Heart right ventricle (tissue), 16 donors: ENCODE results near the gene RASAL2. TPM values are rescaled to one million over a fixed set of nuclear protein-coding genes. Genes with fewer than 3 reads are reported as not detected.
"Not testable (repeated sequence)": the region's sequence is repeated elsewhere in the genome, so short reads cannot be mapped to it uniquely, and the experiment has no call there.

ENCODE experiments used
- ATAC-seq, 8 donors: fragments of 200-7000 bp; cut with Tn5 transposase; one replicate each; pipeline ENCODE4 v1.9.1; 2020; ENCODE audit warnings: mild to moderate bottlenecking in 8 of 8, moderate library complexity in 8 of 8, moderate number of reproducible peaks in 1 of 8
- DNase-seq, 2 donors: peaks; one replicate each; pipeline ENCODE4 v3.0.0-alpha.2; 2020
- H3K27ac ChIP-seq, 10 donors: fragments of 200-600 bp; sonication (generic) in 2 of 10; one replicate each; pipeline versions ENCODE4 v1.5.0 to v1.8.0; 2020 to 2022; ENCODE audit warnings: mild to moderate bottlenecking in 3 of 10
- H3K27me3 ChIP-seq, 7 donors: fragments of 200-600 bp; one replicate each; pipeline ENCODE4 v1.8.0; 2021 to 2022; ENCODE audit warnings: mild to moderate bottlenecking in 2 of 7
- H3K36me3 ChIP-seq, 9 donors: fragments of 200-600 bp; sonication (generic) in 1 of 9; one replicate each; pipeline versions ENCODE4 v1.5.0 to v1.8.0; 2020 to 2022; ENCODE audit warnings: mild to moderate bottlenecking in 2 of 9
- H3K4me1 ChIP-seq, 9 donors: fragments of 200-600 bp; sonication (generic) in 1 of 9; one replicate each; pipeline versions ENCODE4 v1.5.0 to v1.8.0; 2020 to 2022; ENCODE audit warnings: mild to moderate bottlenecking in 4 of 9
- H3K4me3 ChIP-seq, 10 donors: fragments of 200-600 bp; sonication (generic) in 2 of 10; one replicate each; pipeline versions ENCODE4 v1.5.0 to v1.8.0; 2020 to 2022; ENCODE audit warnings: mild to moderate bottlenecking in 7 of 10, moderate library complexity in 2 of 10
- H3K9me3 ChIP-seq, 11 donors: fragments of 200-600 bp in 10 of 11; sonication (generic) in 2 of 11; one replicate each; pipeline versions ENCODE4 v1.5.0 to v1.8.0; 2013 to 2022; ENCODE audit warnings: mild to moderate bottlenecking in 2 of 11, control low read depth in 1 of 11, moderate library complexity in 1 of 11
- WGBS, 2 donors: extraction: QIAGEN DNeasy Blood & Tissue Kit; methylation state at CpG; one replicate each; pipeline ENCODE4 v1.1.7; 2013; ENCODE audit warnings: inconsistent platforms in 1 of 2; 5-methylcytosine and 5-hydroxymethylcytosine counted together
- intact Hi-C, 10 donors: fragments of 100-400 bp; cut with DNase I; formaldehyde crosslinking; loops; one replicate each; pipeline versions ENCODE4 v1.11.1 to v1.14.2; 2022
- polyA plus RNA-seq, 2 donors: library from polyadenylated mRNA; stranded (reverse); fragments of 200-250 nt; gene quantifications; one replicate each; pipeline ENCODE4 v1.2.3, GENCODE V29; 2013
- total RNA-seq, 10 donors: library from RNA; stranded (reverse); fragmentation: NEBNext Ultra II Directional in 3 of 10; extraction: Animal tissue kit (Norgen Biotek cat#: 25700) in 3 of 10; gene quantifications; one replicate each; pipeline versions ENCODE4 v1.2.1 to v1.2.4, GENCODE V29; 2021 to 2023
- TF ChIP-seq, protein P1 (sequence below), 9 donors: fragments of 200-600 bp; sonication (generic) in 2 of 9; IDR thresholded peaks; one replicate each; pipeline versions ENCODE4 v1.5.0 to v1.8.0; 2021 to 2022; ENCODE audit warnings: antibody characterized with exemption in 9 of 9, mild to moderate bottlenecking in 5 of 9, moderate library complexity in 1 of 9
- donor health status: Arrhythmogenic right ventricular cardiomyopathy.
- donor health status: ischemic (EF 13 %, LVEDD 7.1; RV severe dilation, severe dysfunction).
- donor health status: healthy with polysubstance abuse.
- donor health status: DM: no; HTN: yes; CAD: no.
- donor health status: DM: no; HTN: no; CAD: no.
- donor health status: ischemic (EF 25% LVEDD 6.9; RV normal size, moderate dysfunction).
- donor health status: ischemic (EF 25% LVEDD 5.7; RV mildly dilated, moderate dysfunction).
- donor health status: healthy.
- donor health status: DM: yes; HTN: yes; CAD: no.
- donor health status: Ischemic cardiomyopathy.
- donor health status: ischemic (EF 35%, LVEDD 5.7; RV mildly dilated, moderate dysfunction).
- donor health status: nonischemic (EF 11% LVEDD 7.7; RV severe dilation, severe dysfunction).
- donor health status: DM: yes; HTN: yes; CAD: no.
- donor health status: PGD.
- donor health status: ischemic (EF 29% LVEDD 5.4; RV normal size, mild dysfunction).
- donor health status: nonischemic (EF 23%, LVEDD 6.1; RV moderate dilation, normal function).

RASAL2 gene
- total and polyA plus RNA-seq, 12 donors = 3.5 to 59.8 (median 36.2) TPM

GRCh38 chr1:178120088-178120487, 26.2 kb downstream of the RASAL2 start:
- intact Hi-C loops = no loop called here
- ATAC-seq = no peak
- 96 to 97% methylated on average over 4 of the region's 4 CpGs for WGBS, 2 donors

DNA sequence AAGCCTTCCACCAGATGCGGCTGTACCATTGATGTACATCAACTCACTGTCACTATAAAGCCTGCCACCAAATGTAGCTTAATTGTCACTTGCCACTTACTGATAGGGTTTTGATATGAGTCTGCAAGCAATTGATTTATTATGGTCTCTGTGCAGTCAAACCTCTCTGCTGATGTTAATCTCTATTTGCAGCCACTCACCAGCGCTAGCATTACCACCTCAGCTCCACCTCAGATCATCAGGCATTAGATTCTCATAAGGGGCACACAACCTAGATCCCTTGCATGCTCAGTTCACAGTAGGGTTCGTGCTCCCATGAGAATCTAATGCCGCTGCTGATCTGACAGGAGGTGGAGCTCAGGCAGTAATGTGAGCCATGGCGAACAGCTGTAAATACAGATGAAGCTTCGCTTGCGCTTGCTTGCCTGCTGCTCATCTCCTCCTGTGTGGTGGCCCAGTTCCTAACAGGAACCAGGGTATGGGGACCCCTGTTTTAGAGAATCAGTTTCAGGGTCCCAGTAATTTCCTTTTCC, 26.7 kb downstream of the RASAL2 start:
- H3K27me3 ChIP-seq, intact Hi-C loops, DNase-seq, H3K9me3 ChIP-seq, H3K27ac ChIP-seq, H3K36me3 ChIP-seq, H3K4me3 ChIP-seq: not testable (repeated sequence)
- WGBS, 2 donors = 96% methylated on average over 7 of the region's 7 CpGs
- peak in 1 of 8 donors; percentile 34 for ATAC-seq
- H3K4me1 ChIP-seq = peaks cover 0 to 46% (median 24%) of the 10 kb centered on the region in 9 donors

More at GRCh38 chr1:178120088-178120487, 26.2 kb downstream of the RASAL2 start:
- Histone ChIP-seq H3K4me1 (peaks cover 0 to 41% (median 19%) of the 10 kb centered on the region in 9 donors), H3K9me3 (no peaks in the 10 kb centered on the region), H3K36me3 (peaks cover 0 to 6% (median 0%) of the 10 kb centered on the region in 9 donors), H3K4me3 (no peak overlapping the region), H3K27ac (no peak overlapping the region), H3K27me3 (no peaks in the 10 kb centered on the region)
- TF ChIP-seq, protein P1, sequence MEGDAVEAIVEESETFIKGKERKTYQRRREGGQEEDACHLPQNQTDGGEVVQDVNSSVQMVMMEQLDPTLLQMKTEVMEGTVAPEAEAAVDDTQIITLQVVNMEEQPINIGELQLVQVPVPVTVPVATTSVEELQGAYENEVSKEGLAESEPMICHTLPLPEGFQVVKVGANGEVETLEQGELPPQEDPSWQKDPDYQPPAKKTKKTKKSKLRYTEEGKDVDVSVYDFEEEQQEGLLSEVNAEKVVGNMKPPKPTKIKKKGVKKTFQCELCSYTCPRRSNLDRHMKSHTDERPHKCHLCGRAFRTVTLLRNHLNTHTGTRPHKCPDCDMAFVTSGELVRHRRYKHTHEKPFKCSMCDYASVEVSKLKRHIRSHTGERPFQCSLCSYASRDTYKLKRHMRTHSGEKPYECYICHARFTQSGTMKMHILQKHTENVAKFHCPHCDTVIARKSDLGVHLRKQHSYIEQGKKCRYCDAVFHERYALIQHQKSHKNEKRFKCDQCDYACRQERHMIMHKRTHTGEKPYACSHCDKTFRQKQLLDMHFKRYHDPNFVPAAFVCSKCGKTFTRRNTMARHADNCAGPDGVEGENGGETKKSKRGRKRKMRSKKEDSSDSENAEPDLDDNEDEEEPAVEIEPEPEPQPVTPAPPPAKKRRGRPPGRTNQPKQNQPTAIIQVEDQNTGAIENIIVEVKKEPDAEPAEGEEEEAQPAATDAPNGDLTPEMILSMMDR (IDR thresholded peaks at IDR 0.05) = no peak
- DNase-seq = no peak

DNA sequence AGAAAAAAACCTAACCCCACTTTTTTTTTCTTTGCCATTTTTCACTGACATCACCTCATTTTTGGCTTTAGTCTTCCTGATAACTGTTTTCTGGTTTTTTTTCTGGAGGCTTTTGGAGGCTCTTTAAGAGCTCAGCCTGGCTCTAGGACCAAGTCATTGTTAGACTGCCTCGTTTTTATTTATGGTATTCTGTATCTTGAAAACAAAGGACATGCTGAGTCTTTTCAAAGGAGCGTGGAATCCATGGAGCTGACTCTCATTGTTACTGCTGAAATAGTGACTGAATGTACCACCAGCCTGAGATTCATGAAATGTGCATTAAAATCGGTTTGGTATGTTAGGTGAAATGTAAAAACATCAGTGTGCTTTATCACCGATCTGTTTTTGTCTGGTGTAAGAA, 28.0 kb downstream of the RASAL2 start:
- peaks cover 0 to 58% (median 37%) of the 10 kb centered on the region in 9 donors for H3K4me1 ChIP-seq
- peaks cover 0 to 6% (median 0%) of the 10 kb centered on the region in 9 donors for H3K36me3 ChIP-seq
- intact Hi-C loops = no loop called here
- no peaks in the 10 kb centered on the region for H3K9me3 ChIP-seq
- no peak overlapping the region for H3K4me3 ChIP-seq
- TF ChIP-seq, protein P1 (IDR thresholded peaks at IDR 0.05) = no peak
- ATAC-seq = peak in 2 of 8 donors; percentile 40 to 62
- no peaks in the 10 kb centered on the region for H3K27me3 ChIP-seq
- WGBS, 2 donors = 57 to 58% methylated on average over 4 of the region's 4 CpGs
- H3K27ac ChIP-seq = peak overlapping the region in 1 of 10 donors; percentile 9
- no peak for DNase-seq

DNA sequence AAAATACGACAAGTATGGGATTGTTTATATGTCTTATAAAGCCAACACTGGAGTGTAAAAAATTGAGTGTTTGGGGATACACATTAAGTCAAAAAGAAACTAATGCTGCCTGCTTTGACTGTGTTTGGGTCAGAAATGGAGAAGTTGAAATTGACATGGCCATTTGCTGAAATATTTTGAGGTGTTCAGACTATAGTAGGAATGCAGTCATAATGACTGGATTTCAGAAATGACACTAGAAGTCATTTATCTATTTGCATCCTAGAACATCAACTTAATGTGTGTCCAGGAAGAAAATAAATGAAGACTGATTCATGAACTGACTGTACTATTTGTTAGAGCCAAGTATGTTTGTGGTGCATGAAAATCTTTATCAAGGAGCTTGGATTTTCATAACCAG, 28.4 kb downstream of the RASAL2 start:
- Histone ChIP-seq H3K36me3 (peaks cover 0 to 6% (median 0%) of the 10 kb centered on the region in 9 donors), H3K27ac (peak overlapping the region in 1 of 10 donors; percentile 9), H3K4me1 (peaks cover 0 to 62% (median 41%) of the 10 kb centered on the region in 9 donors), H3K9me3 (no peaks in the 10 kb centered on the region), H3K27me3 (no peaks in the 10 kb centered on the region), H3K4me3 (no peak overlapping the region)
- no peak for ATAC-seq
- no peak for DNase-seq
- 85 to 88% methylated on average over 1 of the region's 1 CpG for WGBS, 2 donors
- intact Hi-C loops = no loop called here
- TF ChIP-seq, protein P1 (IDR thresholded peaks at IDR 0.05) = no peak

GRCh38 chr1:178124115-178124514, 30.2 kb downstream of the RASAL2 start:
- DNase-seq (no peak), ATAC-seq (no peak)
- Histone ChIP-seq H3K4me1 (peaks cover 0 to 68% (median 49%) of the 10 kb centered on the region in 9 donors), H3K27ac (no peak overlapping the region), H3K36me3 (peaks cover 0 to 6% (median 0%) of the 10 kb centered on the region in 9 donors), H3K27me3 (no peaks in the 10 kb centered on the region), H3K9me3 (no peaks in the 10 kb centered on the region), H3K4me3 (no peak overlapping the region)
- TF ChIP-seq, protein P1 (IDR thresholded peaks at IDR 0.05) = no peak
- intact Hi-C loops = no loop called here
